ENCODE results near the gene ZFP36L1. TPM values are rescaled to one million over a fixed set of nuclear protein-coding genes. Genes with fewer than 3 reads are reported as not detected.

ZFP36L1 gene
- total and polyA plus RNA-seq, 10 of the 15 experiments (the other 5 are each of a cell fraction or from before 2014, with no cell fraction given) = 22.0 to 184 (median 66.1) TPM

DNA sequence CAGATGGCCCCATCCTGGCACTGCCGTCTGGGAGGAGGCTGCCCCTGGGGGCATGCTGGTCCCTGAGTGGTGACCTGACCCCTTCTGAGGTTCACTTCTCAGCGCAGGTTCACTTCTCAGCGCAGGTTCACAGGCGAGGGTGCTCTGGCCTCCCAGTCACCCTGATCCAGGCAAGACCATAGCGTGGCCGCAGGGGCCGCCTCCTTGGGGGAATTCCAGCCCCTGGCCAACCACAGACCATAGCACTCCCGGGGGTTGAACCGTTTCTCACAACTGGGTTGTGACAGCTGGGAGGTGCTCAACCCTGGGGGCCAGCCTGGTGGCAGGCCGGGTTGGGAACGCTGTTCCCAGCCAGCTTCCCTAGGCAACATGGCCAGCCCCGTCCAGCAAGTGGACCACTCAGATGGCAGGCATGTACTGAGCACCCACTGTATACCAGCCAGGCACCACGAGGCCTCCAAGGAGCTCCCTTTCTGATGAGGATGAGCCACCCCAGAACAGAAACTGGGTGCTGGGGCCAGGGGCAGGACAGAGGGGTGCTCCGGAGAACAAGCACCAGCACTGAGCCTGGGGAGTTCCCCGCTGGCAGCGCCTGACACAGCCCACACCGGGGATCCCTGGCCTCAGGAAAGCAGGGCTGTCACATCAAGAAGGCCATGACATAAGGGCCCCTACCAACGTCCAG, 28.3 kb upstream of the ZFP36L1 start (continued):
- peak; percentile 91 for TF ChIP-seq TCF3 (IDR thresholded peaks at IDR 0.05; ENCODE audit: borderline replicate concordance, insufficient read depth, low read depth, low read length)
- TF ChIP-seq TARDBP (IDR thresholded peaks at IDR 0.05; ENCODE audit: borderline replicate concordance) = no peak
- peak; percentile 51; the same call in 1 of the 2 replicates for TF ChIP-seq CREM (IDR thresholded peaks at IDR 0.05; ENCODE audit: low read depth)
- TF ChIP-seq KDM1A (IDR thresholded peaks at IDR 0.05; ENCODE audit: borderline replicate concordance) = no peak
- TF ChIP-seq ASH2L (IDR thresholded peaks at IDR 0.05; ENCODE audit: borderline replicate concordance, low read depth) = no peak
- no peak for TF ChIP-seq NFYB (IDR thresholded peaks at IDR 0.05; ENCODE audit: insufficient read depth, low read depth, low read length)
- TF ChIP-seq RBBP5 (conservative IDR thresholded peaks at IDR 0.05) = no peak
- peak; percentile 71 to 84 for TF ChIP-seq EP300 (IDR thresholded peaks at IDR 0.05; ENCODE audit: borderline replicate concordance in 1 of 2, control insufficient read depth in 1 of 2, low read depth in 2 of 2, low read length in 2 of 2)
- TF ChIP-seq KAT2A (conservative IDR thresholded peaks at IDR 0.05; ENCODE audit: control insufficient read depth, low read depth, low read length) = no peak
- peak; percentile 97 for TF ChIP-seq IKZF1 (conservative IDR thresholded peaks at IDR 0.05)
- TF ChIP-seq, protein P1, sequence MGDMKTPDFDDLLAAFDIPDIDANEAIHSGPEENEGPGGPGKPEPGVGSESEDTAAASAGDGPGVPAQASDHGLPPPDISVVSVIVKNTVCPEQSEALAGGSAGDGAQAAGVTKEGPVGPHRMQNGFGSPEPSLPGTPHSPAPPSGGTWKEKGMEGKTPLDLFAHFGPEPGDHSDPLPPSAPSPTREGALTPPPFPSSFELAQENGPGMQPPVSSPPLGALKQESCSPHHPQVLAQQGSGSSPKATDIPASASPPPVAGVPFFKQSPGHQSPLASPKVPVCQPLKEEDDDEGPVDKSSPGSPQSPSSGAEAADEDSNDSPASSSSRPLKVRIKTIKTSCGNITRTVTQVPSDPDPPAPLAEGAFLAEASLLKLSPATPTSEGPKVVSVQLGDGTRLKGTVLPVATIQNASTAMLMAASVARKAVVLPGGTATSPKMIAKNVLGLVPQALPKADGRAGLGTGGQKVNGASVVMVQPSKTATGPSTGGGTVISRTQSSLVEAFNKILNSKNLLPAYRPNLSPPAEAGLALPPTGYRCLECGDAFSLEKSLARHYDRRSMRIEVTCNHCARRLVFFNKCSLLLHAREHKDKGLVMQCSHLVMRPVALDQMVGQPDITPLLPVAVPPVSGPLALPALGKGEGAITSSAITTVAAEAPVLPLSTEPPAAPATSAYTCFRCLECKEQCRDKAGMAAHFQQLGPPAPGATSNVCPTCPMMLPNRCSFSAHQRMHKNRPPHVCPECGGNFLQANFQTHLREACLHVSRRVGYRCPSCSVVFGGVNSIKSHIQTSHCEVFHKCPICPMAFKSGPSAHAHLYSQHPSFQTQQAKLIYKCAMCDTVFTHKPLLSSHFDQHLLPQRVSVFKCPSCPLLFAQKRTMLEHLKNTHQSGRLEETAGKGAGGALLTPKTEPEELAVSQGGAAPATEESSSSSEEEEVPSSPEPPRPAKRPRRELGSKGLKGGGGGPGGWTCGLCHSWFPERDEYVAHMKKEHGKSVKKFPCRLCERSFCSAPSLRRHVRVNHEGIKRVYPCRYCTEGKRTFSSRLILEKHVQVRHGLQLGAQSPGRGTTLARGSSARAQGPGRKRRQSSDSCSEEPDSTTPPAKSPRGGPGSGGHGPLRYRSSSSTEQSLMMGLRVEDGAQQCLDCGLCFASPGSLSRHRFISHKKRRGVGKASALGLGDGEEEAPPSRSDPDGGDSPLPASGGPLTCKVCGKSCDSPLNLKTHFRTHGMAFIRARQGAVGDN (IDR thresholded peaks at IDR 0.05) = peak; percentile 74; the same call in 1 of the 2 replicates
- peak; percentile 58 for TF ChIP-seq ZBED1 (IDR thresholded peaks at IDR 0.05; ENCODE audit: borderline replicate concordance)
- peak; percentile 67; the same call in 1 of the 2 replicates for TF ChIP-seq MYB (IDR thresholded peaks at IDR 0.05; ENCODE audit: borderline replicate concordance, low read depth, low read length)
- TF ChIP-seq SMARCA5 (IDR thresholded peaks at IDR 0.05) = no peak
- TF ChIP-seq GABPA (IDR thresholded peaks at IDR 0.05; ENCODE audit: low read depth) = no peak
- TF ChIP-seq PAX5 (IDR thresholded peaks at IDR 0.05; ENCODE audit: borderline replicate concordance, low read depth, low read length) = peak; percentile 88
- TF ChIP-seq SRF (IDR thresholded peaks at IDR 0.05; ENCODE audit: low read depth in 2 of 2, low read length in 2 of 2) = 0 out of 4 replicates have a peak, but pooled peaks of 1 of the 2 experiments have one; percentile 23
- no peak for TF ChIP-seq ZNF207 (IDR thresholded peaks at IDR 0.05; ENCODE audit: borderline replicate concordance)
- TF ChIP-seq, protein P2, sequence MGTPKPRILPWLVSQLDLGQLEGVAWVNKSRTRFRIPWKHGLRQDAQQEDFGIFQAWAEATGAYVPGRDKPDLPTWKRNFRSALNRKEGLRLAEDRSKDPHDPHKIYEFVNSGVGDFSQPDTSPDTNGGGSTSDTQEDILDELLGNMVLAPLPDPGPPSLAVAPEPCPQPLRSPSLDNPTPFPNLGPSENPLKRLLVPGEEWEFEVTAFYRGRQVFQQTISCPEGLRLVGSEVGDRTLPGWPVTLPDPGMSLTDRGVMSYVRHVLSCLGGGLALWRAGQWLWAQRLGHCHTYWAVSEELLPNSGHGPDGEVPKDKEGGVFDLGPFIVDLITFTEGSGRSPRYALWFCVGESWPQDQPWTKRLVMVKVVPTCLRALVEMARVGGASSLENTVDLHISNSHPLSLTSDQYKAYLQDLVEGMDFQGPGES (IDR thresholded peaks at IDR 0.05) = no peak
- TF ChIP-seq, protein P3, sequence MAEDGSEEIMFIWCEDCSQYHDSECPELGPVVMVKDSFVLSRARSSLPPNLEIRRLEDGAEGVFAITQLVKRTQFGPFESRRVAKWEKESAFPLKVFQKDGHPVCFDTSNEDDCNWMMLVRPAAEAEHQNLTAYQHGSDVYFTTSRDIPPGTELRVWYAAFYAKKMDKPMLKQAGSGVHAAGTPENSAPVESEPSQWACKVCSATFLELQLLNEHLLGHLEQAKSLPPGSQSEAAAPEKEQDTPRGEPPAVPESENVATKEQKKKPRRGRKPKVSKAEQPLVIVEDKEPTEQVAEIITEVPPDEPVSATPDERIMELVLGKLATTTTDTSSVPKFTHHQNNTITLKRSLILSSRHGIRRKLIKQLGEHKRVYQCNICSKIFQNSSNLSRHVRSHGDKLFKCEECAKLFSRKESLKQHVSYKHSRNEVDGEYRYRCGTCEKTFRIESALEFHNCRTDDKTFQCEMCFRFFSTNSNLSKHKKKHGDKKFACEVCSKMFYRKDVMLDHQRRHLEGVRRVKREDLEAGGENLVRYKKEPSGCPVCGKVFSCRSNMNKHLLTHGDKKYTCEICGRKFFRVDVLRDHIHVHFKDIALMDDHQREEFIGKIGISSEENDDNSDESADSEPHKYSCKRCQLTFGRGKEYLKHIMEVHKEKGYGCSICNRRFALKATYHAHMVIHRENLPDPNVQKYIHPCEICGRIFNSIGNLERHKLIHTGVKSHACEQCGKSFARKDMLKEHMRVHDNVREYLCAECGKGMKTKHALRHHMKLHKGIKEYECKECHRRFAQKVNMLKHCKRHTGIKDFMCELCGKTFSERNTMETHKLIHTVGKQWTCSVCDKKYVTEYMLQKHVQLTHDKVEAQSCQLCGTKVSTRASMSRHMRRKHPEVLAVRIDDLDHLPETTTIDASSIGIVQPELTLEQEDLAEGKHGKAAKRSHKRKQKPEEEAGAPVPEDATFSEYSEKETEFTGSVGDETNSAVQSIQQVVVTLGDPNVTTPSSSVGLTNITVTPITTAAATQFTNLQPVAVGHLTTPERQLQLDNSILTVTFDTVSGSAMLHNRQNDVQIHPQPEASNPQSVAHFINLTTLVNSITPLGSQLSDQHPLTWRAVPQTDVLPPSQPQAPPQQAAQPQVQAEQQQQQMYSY (CRISPR knock-in tag; IDR thresholded peaks at IDR 0.05) = no peak
- TF ChIP-seq, protein P4, sequence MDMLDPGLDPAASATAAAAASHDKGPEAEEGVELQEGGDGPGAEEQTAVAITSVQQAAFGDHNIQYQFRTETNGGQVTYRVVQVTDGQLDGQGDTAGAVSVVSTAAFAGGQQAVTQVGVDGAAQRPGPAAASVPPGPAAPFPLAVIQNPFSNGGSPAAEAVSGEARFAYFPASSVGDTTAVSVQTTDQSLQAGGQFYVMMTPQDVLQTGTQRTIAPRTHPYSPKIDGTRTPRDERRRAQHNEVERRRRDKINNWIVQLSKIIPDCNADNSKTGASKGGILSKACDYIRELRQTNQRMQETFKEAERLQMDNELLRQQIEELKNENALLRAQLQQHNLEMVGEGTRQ (IDR thresholded peaks at IDR 0.05; ENCODE audit: borderline replicate concordance, low read depth, low read length) = no peak

Data from GM12878 (cell line).